DND-41 (cell line): ENCODE results near the gene BNC2.

Source experiments
- ATAC-seq: fragments of 200-7000 bp; cut with Tn5 transposase; 3 replicates; pipeline ENCODE4 v1.9.1; 2021; ENCODE audit warnings: low read depth; ENCODE audit not compliant: insufficient read depth
- DNase-seq: peaks from one replicate; pipeline ENCODE4 v3.0.0-alpha.2; 2020
- H2AFZ ChIP-seq: 2 replicates; pipeline ENCODE4 v1.6.0; 2012; ENCODE audit warnings: low read depth, low read length
- H3K27ac ChIP-seq: 2 replicates; pipeline ENCODE4 v1.5.1; 2012; ENCODE audit warnings: low read length, inconsistent platforms
- H3K27me3 ChIP-seq: fragments of 200-600 bp; sonication (generic); 2 replicates; pipeline ENCODE4 v1.6.0; 2012; ENCODE audit warnings: low read length, mild to moderate bottlenecking, inconsistent platforms; ENCODE audit not compliant: insufficient read depth, poor library complexity
- H3K36me3 ChIP-seq: 2 replicates; pipeline ENCODE4 v1.5.1; 2012; ENCODE audit warnings: low read length, inconsistent platforms; ENCODE audit not compliant: insufficient read depth
- H3K4me1 ChIP-seq: 2 replicates; pipeline ENCODE4 v1.5.1; 2012; ENCODE audit warnings: mild to moderate bottlenecking, low read length; ENCODE audit not compliant: insufficient read depth
- H3K4me2 ChIP-seq: 2 replicates; pipeline ENCODE4 v1.6.0; 2012; ENCODE audit warnings: mild to moderate bottlenecking, moderate library complexity, low read length, inconsistent platforms; ENCODE audit not compliant: insufficient read depth
- H3K4me3 ChIP-seq, 2 experiments: fragments of 200-600 bp in 1 of 2; shearing (Covaris generic) in 1 of 2; 2 replicates each; pipeline ENCODE4 v1.5.1; 2012 to 2016; ENCODE audit warnings: inconsistent platforms in 2 of 2, low read length in 2 of 2, mild to moderate bottlenecking in 2 of 2, low read depth in 1 of 2, moderate library complexity in 1 of 2
- H3K79me2 ChIP-seq: 2 replicates; pipeline ENCODE4 v1.6.0; 2012; ENCODE audit warnings: low read length, inconsistent platforms; ENCODE audit not compliant: insufficient read depth
- H3K9ac ChIP-seq: 2 replicates; pipeline ENCODE4 v1.6.0; 2012; ENCODE audit warnings: low read depth, mild to moderate bottlenecking, inconsistent platforms, low read length, moderate library complexity
- H3K9me3 ChIP-seq: 2 replicates; pipeline ENCODE4 v1.5.1; 2012; ENCODE audit warnings: low read length, moderate library complexity, mild to moderate bottlenecking, inconsistent platforms; ENCODE audit not compliant: insufficient read depth, severe bottlenecking
- H4K20me1 ChIP-seq: 2 replicates; pipeline ENCODE4 v1.6.0; 2012; ENCODE audit warnings: low read length; ENCODE audit not compliant: insufficient read depth
- CTCF ChIP-seq: IDR thresholded peaks from 2 replicates; pipeline ENCODE4 v1.5.1; 2012; ENCODE audit warnings: borderline replicate concordance, low read length, moderate library complexity, mild to moderate bottlenecking; ENCODE audit not compliant: poor library complexity, severe bottlenecking; ENCODE audit errors: extremely low read depth
- EZH2 ChIP-seq: IDR thresholded peaks from 3 replicates; pipeline ENCODE4 v1.6.1; 2012; ENCODE audit warnings: borderline replicate concordance, low read depth, mild to moderate bottlenecking, moderate library complexity, low read length, inconsistent platforms; ENCODE audit not compliant: severe bottlenecking

The BNC2 gene

GRCh38 chr9:16690628-16691027 lies 179.8 kb downstream of the BNC2 start:
- H3K4me1 ChIP-seq, result 0 out of 2 replicates have a peak, but pooled peaks cover 3% of the 10 kb centered on the region
- no peak for DNase-seq
- no peaks in the 10 kb centered on the region for H3K79me2 ChIP-seq

GRCh38 chr9:16690205-16690604 lies 180.3 kb downstream of the BNC2 start:
- DNase-seq (no peak), ATAC-seq (no peak)
- Histone ChIP-seq H3K4me3 (no peak overlapping the region), H3K4me1 (0 out of 2 replicates have a peak, but pooled peaks cover 3% of the 10 kb centered on the region), H3K9ac (no peak overlapping the region), H3K4me2 (no peak overlapping the region), H3K27ac (no peak overlapping the region), H2AFZ (no peak overlapping the region), H3K79me2 (no peaks in the 10 kb centered on the region), H3K27me3 (no peaks in the 10 kb centered on the region), H3K36me3 (no peaks in the 10 kb centered on the region), H4K20me1 (no peaks in the 10 kb centered on the region), H3K9me3 (no peaks in the 10 kb centered on the region)
- no peak for TF ChIP-seq EZH2

More at GRCh38 chr9:16690628-16691027, 179.8 kb downstream of the BNC2 start:
- no peak overlapping the region for H3K4me3 ChIP-seq
- H3K27ac ChIP-seq, result no peak overlapping the region
- ATAC-seq, result no peak
- no peak for TF ChIP-seq CTCF
- TF ChIP-seq EZH2, result no peak
- H3K36me3 ChIP-seq, result no peaks in the 10 kb centered on the region
- no peaks in the 10 kb centered on the region for H3K27me3 ChIP-seq
- H2AFZ ChIP-seq, result no peak overlapping the region
- H3K9me3 ChIP-seq, result no peaks in the 10 kb centered on the region
- no peaks in the 10 kb centered on the region for H4K20me1 ChIP-seq
- no peak overlapping the region for H3K4me2 ChIP-seq
- no peak overlapping the region for H3K9ac ChIP-seq

- H3K9me3 ChIP-seq, result no peaks in the 10 kb centered on the region
- no peak overlapping the region for H2AFZ ChIP-seq
- no peaks in the 10 kb centered on the region for H4K20me1 ChIP-seq
- DNase-seq (no peak), ATAC-seq (no peak)
- H3K36me3 ChIP-seq, result no peaks in the 10 kb centered on the region
- H3K4me1 ChIP-seq, result 0 out of 2 replicates have a peak, but pooled peaks cover 3% of the 10 kb centered on the region
- no peak overlapping the region for H3K9ac ChIP-seq
- no peak overlapping the region for H3K4me2 ChIP-seq
- TF ChIP-seq EZH2, result no peak
- no peak for TF ChIP-seq CTCF
- H3K27ac ChIP-seq, result no peak overlapping the region
- H3K27me3 ChIP-seq, result no peaks in the 10 kb centered on the region
- H3K79me2 ChIP-seq, result no peaks in the 10 kb centered on the region
- no peak overlapping the region for H3K4me3 ChIP-seq
Observed at GRCh38 chr9:16689351-16689938, 181.0 kb downstream of the BNC2 start.

GRCh38 chr9:16688814-16689213 lies 181.7 kb downstream of the BNC2 start:
- Histone ChIP-seq H3K27me3 (no peaks in the 10 kb centered on the region), H3K4me3 (no peak overlapping the region), H3K4me2 (no peak overlapping the region), H3K27ac (no peak overlapping the region), H2AFZ (no peak overlapping the region), H4K20me1 (no peaks in the 10 kb centered on the region), H3K36me3 (no peaks in the 10 kb centered on the region), H3K9me3 (no peaks in the 10 kb centered on the region), H3K9ac (no peak overlapping the region), H3K4me1 (0 out of 2 replicates have a peak, but pooled peaks cover 3% of the 10 kb centered on the region), H3K79me2 (no peaks in the 10 kb centered on the region)
- ATAC-seq (no peak), DNase-seq (no peak)
- TF ChIP-seq EZH2 (no peak), CTCF (no peak)
